Raji (cell line): Measurements from ENCODE around the gene SREK1.

Source experiments
- POLR2A ChIP-seq: IDR thresholded peaks from 2 replicates; pipeline ENCODE4 v1.6.1; 2011; ENCODE audit warnings: low read depth, low read length, control low read depth; ENCODE audit not compliant: insufficient read depth

Gene SREK1

DNA sequence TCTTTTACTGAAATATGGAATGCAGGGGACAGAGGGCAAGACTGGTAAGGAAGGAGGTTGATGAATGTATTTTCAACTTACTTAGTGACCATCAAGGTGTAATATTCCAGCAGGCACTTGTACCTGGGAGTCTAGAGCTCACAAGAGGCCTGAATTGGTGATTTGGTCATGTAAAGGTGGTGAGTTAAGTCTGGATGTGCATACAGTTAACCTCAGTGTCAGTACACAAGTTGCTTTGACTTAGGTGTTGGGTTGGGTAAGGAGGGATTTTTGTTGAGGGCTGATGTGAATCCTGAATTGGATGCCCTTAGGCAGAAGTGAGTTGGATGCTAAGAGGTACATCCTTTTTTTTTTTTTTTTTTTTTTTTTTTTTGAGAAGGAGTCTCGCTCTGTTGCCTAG, 7.4 kb downstream of the SREK1 start:
- no peak for TF ChIP-seq POLR2A

- TF ChIP-seq POLR2A, result no peak
Measured at GRCh38 chr5:66157046-66157445, 12.9 kb downstream of the SREK1 start.

DNA sequence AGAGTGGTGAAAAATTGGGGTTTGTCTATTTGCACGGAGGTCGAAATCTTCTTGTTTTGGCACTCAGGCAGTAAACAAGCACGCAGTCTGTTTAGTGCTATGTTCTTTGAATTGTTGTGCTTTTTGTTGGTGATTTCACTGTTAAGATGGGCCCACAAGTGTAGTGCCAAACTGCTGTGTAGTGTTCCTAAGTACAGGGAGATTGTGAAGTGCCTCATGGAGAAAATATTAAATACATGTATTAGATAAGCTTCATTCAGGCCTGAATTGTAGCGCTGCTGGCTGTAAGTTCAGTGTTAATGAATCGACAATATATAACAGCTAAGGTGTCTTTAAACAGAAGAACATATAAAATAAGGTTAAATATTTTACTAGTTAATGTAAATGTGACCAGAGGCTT, 17.3 kb downstream of the SREK1 start:
- no peak for TF ChIP-seq POLR2A

DNA sequence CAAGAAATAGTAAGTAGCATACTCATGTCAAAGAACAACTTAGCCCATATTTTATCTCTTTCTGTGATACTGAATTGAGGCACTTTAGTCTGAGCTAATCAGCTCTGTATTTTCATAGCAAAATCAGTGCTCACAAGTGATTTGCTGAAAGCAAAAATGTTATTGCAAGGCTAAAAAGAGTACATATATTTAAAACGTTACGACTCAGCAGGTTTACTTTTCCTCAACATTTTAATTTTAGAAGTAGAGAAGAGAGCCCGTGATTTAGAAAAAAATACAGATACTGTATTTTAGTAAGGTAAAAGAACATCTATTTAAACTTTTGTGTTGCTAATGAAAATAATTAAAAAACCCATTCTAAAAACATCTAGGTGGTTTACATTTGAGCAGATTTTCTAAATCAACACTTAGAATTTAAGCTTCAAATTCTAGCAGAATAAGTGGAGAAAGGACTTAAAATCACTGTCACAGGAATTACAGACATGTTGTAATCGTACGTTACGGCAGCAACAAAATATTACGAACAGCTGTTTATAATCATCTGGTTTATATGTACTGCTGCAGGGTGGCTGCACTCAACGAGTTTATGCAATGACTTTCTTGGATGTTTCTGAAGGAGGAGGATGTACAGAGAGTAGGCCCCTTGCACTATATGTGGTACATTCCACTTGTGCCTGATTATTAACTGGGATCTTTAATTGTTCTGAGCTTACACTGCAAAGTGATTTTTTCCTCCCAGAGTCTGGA, 20.1 kb downstream of the SREK1 start:
- no peak for TF ChIP-seq POLR2A

DNA sequence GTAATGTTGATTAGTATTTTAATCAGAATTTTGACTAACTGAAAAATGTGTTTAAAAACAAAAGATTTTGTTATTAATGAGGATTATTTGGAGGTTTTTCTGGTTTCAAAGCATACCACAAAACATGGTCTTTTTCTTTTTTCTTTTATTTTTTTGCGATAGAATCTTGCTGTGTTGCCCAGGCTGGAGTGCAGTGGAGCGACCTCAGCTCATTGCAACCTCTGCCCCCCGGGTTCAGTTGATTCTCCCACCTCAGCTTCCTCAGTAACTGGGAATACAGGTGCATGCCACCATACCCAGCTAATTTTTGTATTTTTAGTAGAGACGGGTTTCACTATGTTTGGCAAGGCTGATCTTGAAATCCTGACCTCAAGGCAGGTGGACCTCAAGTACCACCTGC, 24.1 kb downstream of the SREK1 start:
- no peak for TF ChIP-seq POLR2A

DNA sequence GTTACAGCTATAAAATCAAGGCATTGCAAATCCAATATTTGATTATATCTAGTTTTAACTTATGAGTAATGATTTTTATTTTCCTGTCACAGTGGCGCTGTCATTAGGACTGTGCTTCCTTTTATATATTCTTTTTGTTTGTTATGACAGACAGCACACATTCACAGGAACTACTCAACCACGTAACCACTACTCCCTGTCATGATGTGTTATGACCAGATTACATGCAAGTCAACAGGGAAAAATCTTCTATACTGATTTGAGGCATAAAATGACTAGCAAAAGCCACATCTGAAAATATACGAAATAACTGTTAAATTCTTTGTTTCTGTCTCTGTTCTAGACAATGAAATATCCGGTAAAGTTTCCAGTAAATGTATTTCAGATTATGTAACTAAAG, 25.4 kb downstream of the SREK1 start:
- TF ChIP-seq POLR2A, result no peak

DNA sequence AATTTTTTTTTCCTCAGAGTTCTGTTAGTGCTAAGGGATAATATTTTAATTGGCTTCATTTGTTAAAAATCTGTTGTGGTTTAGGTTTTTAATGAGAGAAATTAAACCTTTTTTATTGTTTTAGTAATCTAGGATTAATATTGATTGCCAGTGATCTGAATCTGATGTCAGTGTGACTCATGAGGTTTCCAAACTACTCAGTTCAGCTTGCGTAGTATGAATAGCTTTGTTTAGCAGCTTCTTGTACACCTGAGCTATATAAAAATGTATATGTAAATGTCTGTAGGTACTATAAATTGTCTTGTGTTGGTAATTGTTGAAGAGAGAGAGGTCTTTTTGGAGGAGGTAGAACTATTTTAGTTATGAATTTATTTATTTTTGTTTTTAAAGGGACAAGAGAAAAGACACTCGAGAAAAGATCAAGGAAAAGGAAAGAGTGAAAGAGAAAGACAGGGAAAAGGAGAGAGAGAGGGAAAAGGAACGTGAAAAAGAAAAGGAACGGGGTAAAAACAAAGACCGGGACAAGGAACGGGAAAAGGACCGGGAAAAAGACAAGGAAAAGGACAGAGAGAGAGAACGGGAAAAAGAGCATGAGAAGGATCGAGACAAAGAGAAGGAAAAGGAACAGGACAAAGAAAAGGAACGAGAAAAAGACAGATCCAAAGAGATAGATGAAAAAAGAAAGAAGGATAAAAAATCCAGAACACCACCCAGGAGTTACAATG, 26.3 kb downstream of the SREK1 start:
- no peak for TF ChIP-seq POLR2A

GRCh38 chr5:66171349-66172344, 27.5 kb downstream of the SREK1 start:
- no peak for TF ChIP-seq POLR2A

- TF ChIP-seq POLR2A, result no peak
Measured at GRCh38 chr5:66174338-66174737, 30.2 kb downstream of the SREK1 start.

- no peak for TF ChIP-seq POLR2A
Measured at GRCh38 chr5:66178799-66179198, 34.7 kb downstream of the SREK1 start.

DNA sequence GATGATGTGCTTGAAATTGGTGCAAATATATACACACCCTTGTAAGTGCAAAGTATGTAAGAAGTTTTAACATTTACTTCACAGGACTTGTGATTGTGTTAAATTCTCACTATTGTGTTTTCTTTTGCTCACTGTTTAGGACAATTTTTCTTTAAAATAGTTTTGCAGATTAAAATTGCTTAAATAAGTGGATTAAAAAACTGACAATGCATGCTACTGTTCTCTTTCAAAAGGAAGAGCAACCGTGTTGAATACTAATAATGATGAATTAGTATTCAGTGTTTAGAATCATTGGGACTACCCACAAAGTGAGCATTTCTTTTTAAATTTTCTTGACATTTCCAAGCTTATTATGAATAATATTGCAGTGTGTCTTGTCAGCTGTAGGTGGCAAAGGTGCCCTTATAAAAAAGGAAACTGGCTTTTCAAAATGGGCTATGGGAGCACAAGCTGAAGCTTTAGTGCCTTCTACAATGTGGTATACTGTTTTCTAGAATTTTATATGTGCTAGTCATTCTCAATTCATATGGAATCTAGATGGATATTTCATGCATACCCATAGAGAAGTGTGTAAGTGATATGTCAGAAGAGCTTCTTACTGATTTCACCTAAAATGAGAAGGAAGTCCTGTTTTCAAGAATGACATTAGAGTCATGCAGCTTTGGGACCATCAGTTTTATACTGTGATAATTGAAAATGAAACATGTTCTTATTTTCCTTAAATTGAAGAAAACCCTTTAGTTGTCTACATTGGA, 35.4 kb downstream of the SREK1 start:
- no peak for TF ChIP-seq POLR2A

DNA sequence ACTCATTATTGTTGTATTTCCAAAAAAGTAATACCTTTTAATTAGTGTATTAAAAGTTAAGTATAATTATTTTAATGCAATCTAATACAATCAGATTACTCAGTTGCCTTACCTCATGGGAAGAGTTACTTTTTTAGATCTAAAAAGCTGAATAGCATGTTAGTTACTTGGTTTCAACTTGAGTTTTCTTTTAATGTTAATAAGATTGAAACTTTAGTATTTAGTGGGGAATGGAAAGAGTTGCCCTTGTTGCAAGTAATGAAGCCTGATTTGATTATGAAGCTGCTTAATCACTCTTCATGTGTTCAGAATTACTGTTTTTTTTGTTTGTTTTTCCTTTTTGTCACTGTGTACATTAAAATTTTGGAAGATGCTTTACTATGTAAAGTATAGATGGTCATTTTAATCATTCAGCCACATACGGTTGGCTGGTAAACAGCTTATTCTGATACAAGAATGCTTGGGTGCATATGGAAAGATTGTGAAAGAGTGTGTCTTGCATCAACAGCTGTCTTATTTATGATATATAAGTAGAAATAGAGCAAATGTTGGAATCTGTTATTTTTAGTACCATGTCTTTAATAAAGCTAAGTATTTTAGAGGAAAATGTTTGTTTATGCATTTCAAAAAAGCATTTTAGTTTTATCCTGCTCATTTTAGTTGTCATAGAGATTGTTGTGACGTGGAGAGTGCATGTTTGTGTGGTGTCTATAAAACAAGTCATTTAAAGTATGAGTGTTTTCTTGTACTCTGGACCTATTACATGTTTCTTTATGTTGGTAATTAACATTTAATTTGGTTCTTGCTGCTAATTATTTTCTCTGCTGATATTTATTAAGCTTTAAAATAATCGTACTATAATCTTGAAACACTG, 36.4 kb downstream of the SREK1 start:
- no peak for TF ChIP-seq POLR2A

DNA sequence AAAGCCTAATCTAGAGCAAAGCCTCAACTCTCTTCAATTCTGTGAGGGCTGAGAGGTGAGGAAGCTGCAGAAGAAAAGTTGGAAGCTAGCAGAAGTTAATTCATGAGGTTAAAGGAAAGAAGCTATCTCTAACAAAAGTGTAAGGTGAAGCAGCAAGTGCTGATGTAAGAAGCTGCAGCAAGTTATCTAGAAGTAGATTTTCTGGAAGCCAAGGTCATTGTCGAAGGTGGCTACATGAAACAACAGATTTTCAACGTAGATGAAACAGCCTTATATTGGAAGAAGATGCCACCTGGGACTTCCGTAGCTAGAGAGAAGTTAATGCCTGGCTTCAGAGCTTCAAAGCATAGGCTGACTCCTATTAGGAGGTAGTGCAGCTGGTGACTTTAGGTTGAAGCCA, 42.0 kb downstream of the SREK1 start:
- no peak for TF ChIP-seq POLR2A

GRCh38 chr5:66193419-66193818, 49.3 kb downstream of the SREK1 start:
- TF ChIP-seq POLR2A, result no peak
